Fibroblast of skin of abdomen (primary cell): ENCODE measurements around the gene ABI1.

Experiments
- DNase-seq: peaks from one replicate; pipeline ENCODE4 v3.0.0-alpha.2; 2013

Gene ABI1

DNA sequence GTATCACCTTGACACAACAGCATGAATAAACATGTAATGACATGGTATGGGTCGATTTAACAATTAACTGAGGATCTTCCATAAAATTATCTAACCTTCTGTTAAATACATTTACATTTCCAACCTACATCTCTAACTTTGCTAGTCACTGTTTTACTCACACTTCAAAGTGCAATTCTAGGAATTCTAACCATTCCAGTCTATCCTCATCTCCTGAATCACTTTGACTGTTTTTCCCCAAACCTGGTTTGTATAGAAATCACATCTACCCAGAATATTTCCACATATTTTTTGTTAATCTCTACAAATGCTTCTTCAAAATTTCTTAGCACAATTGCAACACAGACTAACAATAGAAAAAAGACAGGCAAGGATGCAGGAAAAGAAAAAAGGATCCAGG, 6.2 kb downstream of the ABI1 start:
- peak; percentile 46 for DNase-seq

DNA sequence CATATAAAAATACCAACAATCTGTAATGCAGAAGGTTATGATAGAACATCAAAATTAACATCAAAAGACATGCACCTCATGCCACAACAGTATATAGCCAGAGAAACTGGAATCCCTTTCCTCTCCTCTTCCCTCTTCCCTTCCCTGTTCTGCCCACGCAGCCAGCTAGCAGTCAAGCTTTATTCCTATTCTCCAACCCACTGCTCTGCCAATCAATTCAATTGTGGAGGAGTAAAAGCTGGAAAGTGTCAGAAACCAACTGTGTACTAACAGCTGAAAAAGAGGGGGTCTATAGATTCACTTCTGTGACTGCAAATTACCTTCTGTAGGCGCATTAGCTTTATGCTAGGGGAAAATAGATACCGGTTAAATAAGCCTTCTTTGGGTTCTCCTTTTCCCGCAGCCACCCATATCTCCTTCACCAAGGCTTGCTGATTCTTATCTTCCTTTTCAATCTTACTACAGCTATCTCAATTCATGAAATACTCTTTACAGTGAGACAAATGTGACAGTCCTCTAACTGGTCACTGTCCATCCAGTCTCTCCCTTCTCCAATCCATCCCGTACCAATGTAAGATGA, 16.3 kb downstream of the ABI1 start:
- DNase-seq: no peak

DNA sequence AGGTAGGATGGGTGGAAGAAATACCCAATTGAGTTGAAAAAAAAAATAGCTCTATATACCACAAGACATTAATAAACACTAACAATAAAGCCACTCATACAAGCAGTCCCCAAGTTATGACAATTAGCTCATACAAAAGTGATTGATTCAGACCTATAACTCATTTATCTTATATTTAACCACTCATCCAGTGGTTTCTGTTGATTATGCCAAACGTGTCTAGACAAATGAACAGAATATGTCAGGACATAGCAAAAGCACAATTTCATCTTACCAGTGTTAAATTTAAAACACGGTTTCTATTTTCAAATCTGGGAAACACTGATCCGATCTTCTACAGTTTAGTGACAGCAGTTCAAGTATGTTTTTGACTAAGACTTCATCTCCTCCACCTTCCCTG, 17.0 kb downstream of the ABI1 start:
- DNase-seq: no peak

DNA sequence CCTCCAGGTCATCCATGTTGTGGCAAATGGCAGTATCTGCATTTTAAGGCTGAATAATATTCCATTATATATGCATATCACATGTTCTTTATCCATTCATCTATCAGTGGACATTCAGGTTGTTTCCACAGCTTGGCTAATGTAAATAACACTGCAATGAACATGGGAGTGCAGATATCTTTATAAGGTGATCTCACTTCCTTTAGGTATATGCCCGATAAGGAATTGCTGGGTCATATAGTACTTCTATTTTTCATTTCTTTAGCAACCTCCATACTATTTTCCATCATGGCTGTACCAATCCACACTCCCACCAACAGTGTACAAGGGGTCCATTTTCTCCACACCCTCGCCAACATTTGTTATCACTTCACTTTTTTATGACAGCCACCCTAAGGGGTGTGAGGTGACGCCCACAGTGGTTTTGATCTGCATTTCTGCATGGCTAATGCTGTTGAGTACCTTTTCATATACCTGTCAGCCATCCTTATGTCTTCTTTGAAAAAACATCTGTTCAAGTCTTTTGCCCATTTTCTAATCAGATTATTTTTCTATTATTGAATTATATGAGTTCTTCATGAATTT, 18.9 kb downstream of the ABI1 start:
- no peak for DNase-seq

DNA sequence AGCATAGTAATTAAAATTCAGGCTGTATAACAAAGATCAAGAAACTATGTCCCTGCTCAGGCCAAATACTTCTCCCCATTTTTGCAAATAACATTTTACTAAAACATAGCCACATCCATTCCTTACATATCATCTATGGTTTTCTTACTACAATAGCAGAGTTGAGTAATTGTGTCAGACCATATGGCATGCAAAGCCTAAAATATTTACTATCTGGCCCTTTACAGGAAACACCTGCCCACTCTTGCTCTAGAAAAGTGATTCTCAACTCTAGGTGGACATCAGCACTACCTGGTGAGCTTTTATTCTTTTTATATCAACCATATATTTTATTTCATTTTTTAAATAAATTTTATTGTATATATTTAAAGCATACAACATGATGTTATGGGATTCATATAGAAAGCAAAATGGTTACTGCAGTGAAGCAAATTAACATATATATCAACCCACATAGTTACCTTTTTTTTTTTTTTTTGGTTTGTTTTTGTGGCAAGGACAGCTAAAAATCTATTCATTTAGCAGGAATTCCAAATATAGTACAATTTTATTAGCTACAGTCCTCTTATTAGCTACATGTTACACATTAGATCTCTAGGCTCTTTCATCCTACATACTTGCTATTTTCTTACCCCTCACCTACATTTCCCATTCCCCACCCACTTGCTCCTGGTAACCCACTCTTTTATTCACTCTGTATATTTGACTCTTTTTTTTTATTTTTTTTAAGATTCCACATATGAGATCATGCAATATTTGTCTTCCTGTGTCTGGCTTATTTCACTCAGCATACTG, 19.6 kb downstream of the ABI1 start:
- DNase-seq: peak; percentile 19

DNA sequence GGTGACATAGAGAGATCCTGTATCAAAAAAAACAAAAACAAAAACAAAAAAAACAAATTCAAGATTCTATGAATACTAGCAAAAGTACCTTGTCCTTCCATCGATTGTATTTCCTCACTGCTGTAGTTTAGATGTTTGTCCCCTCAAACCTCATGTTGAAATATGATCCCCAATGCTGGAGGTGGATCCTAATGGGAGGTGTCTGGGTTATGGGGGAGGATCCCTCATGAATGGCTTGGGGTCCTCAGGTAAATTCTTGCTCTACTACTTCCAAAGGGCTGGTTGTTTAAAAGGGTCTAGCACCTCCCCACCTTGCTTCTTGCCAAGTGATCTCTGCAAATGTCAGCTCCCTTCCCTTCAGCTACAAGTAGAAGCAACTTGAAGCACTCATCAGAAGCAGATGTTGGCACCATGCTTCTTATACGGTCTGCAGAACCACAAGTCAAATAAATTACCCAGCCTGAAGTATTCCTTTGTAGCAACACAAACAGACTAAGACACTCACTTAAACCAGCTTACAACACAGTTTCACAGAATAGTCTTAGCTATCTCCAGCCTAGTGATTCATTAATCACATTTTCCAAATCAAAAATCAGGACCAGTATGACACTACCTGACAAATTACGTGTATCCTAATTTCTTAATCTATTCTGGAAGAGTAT, 20.7 kb downstream of the ABI1 start:
- DNase-seq: peak; percentile 82

DNA sequence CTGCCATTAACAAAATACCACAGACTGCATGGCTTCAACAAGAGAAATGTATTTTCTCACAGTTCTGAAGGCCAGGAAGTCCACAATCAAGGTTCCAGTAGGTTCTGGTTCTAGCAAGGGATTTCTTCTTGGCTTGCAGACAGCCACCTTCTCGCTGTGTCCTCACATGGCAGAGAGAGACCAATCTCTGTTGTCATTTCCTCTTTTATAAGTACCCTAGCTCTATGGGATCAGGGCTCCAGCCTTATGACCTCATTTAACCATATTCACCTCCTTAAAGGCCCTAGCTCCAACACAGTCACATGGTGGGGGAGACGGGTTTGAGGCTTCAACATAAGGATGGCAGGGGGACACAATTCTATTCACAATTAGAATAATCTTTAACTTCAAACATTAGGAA, 23.6 kb downstream of the ABI1 start:
- DNase-seq: no peak

DNA sequence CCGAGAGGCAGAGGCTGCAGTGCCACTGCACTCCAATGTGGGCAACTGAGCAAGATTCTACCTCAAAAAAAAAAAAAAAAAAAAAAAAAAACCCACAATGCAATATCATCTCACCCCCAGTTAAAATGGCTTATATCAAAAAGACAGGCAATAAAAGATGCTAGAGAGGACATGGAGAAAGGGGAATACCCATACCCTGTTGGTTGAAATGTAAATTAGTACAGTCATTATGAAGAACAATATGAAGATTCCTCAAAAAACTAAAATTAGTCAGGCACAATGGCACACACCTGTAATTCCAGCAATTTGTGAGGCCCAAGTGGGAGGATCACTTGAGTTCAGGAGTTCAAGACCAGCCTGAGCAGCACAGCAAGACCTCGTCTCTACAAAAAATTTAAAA, 25.7 kb downstream of the ABI1 start:
- DNase-seq: no peak

DNA sequence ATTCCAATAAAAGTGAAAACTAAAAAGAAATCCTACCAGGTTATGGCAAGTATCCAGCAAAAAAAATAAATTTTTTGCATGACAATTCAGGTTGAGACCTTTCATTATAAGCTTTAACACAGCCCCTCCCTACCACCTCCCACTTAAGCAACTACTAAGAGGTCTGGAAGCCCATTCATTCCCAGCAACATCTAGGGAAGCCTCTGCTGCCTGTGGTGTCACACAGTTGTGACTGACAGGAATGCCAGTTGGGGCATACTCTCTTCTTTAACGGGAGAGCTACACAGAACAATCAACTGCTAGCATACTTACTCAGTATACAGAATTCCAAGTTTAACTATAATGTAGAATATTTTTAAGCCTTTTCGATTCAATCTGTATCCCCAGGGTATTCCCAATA, 27.8 kb downstream of the ABI1 start:
- DNase-seq: no peak

DNA sequence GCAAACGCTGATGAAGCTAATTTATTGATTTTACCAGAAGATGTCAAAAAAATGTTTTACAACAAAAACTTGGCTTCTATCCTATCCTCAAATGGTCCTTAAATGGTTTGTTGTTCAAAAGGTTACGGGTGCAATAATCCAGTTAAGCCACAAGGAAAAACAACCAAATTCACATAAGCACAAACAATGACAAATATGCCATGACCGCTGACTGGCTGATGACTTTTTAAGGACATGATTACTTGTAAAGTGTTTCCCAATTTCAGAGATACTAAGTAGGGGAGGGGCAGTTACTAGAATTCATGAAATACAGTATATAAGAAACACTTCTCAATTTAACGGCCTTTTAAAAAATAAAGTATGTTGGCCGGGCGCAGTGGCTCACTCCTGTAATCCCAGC, 28.8 kb downstream of the ABI1 start:
- DNase-seq: no peak

DNA sequence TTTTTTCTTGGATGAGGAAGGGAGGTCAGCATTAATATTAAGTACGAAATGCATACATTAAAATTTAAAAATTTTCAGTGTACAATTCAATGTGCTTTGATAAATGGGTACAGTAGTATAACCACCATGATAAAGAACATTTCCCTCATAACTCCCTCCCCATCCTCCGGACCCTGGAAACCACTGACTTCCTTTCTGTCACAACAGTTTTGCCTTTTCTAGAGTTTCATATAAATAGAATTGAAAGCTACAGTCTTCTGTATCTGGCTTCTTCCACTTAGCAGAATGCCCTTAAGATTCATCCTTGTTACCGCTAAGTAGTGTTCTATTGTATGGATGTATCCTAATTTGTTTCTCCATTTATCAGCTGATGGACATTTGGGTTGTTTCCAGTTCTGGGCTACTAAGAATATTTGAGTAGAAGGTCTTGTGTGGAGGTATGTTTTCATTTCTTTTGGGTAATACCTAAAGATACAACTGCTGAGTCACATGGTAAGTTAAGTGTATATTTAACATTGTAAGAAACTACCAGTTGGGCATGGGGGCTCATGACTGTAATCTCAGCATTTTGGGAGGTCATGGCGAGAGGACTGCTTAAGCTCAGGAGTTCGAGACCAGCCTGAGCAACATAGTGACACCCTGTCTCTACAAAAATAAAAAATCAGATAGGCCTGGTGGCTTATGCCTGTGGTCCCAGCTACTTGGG, 30.8 kb downstream of the ABI1 start:
- DNase-seq: no peak

DNA sequence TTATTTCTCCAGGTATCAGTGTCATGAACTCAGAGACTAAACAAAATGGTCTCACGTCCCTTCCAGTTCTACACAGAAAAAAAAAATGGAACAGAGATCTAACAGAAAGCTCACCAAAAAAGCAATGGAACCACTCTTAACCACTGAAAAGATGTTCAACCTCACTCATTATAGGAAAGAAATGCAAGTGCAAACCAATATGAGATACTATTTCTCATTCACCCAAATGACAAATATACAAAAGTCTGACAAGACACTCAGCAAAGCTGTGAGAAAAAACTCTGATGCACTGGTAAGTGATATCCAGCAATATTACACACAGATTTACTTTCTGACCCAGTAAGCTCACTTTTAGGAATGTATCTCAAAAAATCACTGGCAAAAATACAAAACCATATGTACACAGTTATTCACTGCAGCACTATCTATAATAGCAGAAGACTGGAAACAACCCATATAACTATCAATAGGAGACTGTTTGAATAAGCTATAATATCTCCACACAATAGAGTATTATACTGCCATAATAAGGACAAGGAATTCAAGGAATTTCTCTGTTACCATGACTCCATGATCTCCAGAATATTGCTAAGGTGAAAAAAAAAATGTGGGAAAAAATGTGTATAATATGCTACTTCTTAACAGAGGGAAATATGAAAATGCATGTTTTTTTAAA, 36.6 kb downstream of the ABI1 start:
- no peak for DNase-seq

DNA sequence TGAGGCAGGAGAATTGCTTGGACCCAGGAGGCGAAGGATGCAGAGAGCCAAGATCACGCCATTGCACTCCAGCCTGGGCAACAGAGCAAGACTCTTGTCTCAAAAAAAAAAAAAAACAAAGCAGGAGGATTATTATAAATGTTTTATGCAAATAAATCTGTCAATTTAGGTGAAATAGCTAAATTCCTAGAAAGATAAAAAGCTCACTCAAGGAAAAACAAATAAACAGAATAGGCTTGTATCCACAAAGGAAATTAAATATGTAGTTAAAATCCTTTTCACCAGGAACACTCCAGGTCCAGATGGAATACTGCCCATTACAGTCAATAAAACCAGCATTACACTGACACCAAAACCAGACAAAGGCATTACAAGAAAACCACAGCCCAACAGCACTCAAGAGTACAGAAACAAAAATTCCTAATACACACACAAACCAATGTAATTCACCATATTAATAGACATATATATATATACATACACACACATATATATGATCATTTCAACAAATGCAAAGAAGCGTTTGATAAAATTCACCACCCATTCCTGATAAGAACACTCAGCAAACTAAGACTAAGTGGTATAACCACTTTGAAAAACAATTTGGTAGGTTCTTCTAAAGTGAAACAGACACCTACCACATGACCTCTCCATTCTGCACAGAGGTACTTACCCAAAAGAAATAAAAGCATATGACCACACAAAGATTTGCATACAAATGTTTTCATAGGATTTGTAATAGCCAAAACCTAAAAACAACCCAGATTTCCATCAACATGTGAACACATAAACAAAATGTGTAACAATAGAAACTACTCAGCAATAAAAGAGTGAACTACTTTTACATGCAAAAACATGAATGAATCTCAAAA, 38.8 kb downstream of the ABI1 start:
- peak; percentile 16 for DNase-seq

DNA sequence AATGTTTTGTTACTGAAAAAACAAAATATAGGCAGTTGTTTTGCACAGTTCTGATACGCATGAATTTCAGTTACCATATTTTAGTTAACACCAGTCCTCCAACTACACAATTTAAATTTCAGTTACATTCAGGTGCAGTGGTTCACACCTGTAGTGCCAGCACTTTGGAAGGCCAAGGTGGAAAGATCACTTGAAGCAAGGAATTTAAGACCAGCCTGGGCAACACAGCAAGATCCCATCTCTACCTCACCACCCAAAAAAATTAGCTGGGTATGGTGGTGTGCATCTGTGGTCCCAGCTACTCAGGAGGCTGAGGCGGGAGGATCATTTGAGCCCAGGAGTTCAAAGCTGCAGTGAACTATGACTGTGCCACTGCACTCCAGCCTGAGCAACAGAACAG, 45.3 kb downstream of the ABI1 start:
- DNase-seq: no peak

DNA sequence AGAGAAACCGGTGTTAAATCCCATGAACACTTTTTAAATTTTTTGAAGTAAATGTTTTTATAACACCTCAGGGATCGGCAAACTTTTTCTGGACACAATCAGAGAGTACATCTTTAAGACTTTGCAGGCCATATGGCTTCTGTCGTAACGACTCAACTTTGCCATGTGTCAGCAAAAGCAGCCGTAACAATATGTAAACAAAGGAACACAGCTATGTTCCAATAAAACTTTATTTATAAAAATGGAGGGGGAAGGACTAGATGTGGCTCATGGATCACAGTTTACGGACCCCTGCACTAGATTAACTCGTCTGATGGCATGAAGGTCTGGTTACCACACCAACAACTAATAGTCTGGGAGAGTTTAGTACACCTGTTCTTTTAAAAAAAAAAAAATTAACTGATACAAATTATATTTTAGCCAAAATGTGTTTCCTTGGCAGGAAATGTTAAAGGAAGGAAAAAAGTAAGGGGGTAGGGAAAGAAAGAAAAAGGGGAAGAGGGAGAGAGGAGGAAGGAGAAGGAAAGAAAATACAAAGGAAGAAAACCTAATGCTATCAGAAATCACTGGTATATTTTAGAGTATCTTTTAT, 50.2 kb downstream of the ABI1 start:
- no peak for DNase-seq

DNA sequence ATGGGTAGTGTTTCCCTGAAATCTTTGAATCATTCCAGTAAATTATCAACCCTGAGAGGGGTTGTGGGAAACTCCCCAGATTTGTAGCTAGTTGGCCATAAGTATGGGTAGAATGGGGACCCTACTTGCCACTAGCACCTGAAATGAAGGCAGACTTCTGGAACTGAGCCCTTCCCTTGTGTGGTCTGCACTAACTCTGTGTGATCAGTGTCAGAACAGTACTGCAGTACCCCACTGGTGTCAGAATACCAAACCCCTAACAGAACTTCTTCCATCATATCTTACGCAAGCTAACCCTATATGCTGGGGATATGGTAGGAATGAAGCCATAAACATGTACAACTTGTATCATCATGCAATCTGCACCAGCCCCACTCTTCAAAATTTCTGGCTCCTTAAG, 50.8 kb downstream of the ABI1 start:
- no peak for DNase-seq

DNA sequence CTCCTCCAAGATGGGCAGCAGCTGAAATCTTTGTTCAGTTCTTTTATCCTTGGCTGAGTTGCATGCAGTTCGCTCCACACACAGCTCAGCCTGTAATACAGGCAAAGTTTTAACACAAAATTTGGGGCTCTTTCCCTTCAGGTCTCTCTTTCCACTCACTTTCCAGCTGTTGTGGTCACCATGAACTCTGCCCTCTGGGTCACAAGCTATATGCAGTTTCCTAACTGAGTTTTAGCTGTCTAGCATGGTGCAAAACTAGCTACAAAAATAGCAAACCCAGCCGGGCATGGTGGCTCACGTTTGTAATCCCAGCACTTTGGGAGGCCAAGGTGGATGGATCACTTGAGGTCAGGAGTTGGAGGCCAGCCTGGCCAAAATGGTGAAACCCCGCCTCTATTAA, 53.2 kb downstream of the ABI1 start:
- no peak for DNase-seq

DNA sequence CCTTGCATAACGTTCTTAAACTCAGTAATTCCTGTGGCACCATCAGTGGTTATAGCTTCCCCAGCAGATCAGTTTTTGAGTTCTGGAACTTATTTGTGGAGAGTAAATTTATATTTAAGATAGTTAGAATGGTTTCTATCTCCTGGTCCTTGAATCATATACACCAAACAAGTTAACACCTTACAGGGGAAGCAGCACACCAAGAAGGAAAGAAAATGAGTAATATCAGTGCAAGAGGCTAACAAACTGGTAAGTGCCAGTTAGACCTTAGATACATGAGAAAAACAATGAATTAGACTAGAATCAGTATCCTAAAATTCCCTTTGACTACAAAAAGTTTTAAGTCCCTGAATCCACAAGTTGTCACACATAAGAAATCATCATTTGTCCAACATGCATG, 54.2 kb downstream of the ABI1 start:
- DNase-seq: no peak

DNA sequence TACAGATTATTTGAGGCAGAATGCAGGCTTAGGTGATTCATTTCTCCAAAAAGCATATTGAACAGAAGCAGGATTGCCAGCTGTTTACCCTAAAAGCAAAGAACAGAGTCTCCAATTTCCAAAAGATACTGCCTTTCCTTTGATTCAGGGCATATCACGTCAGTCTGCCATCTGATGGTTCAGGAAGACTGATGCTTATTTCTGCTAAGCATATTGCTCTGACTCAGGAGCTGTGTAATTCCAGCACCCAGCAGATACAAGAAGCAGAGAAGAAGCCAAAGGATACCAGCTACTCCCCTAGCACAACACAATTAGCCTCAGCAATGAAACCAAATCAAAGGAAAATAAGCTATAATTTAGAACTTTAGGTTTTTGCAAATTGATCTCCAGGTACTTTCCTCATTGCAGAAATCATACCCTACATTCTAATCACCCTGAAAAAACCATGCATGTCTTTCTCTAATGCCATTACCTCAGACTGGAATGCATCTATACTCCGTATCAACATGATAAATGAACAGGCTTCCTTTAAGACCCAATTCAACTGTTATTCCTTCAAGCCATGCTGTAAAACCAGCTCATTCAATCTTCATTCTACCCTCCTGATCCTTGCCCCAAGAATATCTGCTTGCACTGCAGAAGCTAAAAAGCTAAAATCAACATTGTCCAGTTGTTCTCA, 55.1 kb downstream of the ABI1 start:
- DNase-seq: peak; percentile 28
